PFSK-1 (cell line): ENCODE measurements around the gene NIT1.
A peak's percentile ranks its signal among the peaks of the same experiment; 100 is the strongest.

ENCODE experiments used
- FOXP2 ChIP-seq: optimal IDR thresholded peaks from 2 replicates; pipeline ENCODE3; 2011; ENCODE audit warnings: borderline replicate concordance, control low read depth, inconsistent platforms; ENCODE audit not compliant: insufficient read depth; ENCODE audit errors: extremely low read length, extremely low read depth
- POLR2AphosphoS5 ChIP-seq: IDR thresholded peaks from 2 replicates; pipeline ENCODE4 v1.6.1; 2012; ENCODE audit warnings: low read depth, mild to moderate bottlenecking, control low read depth, low read length, moderate library complexity
- REST ChIP-seq, 2 experiments: IDR thresholded peaks; 2 replicates each; pipeline versions ENCODE4 v1.6.1 to v1.8.0; 2011 to 2012; ENCODE audit warnings: low read depth in 2 of 2, low read length in 2 of 2, control low read depth in 1 of 2, inconsistent platforms in 1 of 2, mild to moderate bottlenecking in 1 of 2, moderate library complexity in 1 of 2; ENCODE audit not compliant: insufficient read depth in 1 of 2
- SIN3A ChIP-seq: IDR thresholded peaks from 2 replicates; pipeline ENCODE4 v1.6.1; 2012; ENCODE audit warnings: mild to moderate bottlenecking, low read length, moderate library complexity, borderline replicate concordance; ENCODE audit not compliant: insufficient read depth
- TAF1 ChIP-seq: IDR thresholded peaks from 2 replicates; pipeline ENCODE4 v1.6.1; 2012; ENCODE audit warnings: low read length, control low read depth, borderline replicate concordance; ENCODE audit not compliant: insufficient read depth

The NIT1 gene

DNA sequence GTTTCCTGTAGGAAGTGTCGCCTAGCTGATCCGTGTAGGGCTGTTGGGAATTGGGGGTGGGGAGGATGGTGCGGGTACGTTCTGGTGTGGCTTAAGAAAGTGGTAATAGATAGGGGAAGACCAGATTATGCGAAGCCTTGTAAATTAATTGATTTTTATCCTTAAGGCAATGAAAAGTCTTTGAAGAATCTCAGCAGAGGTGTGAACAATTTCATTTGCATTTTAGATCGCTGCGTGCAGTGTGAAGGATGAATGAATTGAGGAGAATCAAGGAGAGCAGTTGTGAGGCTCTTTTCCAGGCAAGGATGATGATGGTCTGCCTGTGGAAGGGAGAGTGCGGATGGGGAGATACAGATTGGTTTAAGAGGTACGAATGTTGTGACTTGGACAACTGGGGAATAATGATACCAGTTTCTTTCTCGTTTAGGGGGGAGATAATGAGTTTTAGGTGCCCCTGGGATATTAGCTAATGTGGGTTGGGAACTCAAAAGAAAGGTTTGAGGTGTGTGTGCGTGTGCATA lies 15.4 kb downstream of the NIT1 start:
- TF ChIP-seq POLR2AphosphoS5 (no peak), SIN3A (0 out of 2 replicates have a peak, but pooled peaks have one; percentile 59)

DNA sequence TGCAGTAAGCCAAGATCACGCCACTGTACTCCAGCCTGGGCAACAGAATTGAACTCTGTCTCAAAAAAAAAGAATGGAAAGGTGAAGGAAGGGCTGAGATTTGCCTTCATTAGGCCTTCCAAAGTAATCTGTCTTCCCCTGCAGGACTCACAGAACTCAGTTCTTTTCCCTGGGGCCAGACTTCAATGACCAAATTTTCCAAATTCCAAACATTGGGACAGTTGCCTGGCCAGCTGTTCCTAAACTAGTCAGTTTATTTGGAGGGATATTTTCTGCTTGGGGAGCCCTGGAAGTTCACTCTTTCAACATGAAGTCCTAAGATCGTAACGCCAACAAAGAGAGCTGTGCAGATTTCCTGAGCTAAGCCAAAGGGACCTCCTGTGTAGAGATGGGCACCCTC lies 20.0 kb downstream of the NIT1 start:
- TF ChIP-seq SIN3A (no peak), FOXP2 (no peak), REST (IDR thresholded peaks at IDR 0.05; ENCODE audit: insufficient read depth in 1 of 2, low read depth in 2 of 2, low read length in 2 of 2) (no peak), POLR2AphosphoS5 (no peak), TAF1 (no peak)

DNA sequence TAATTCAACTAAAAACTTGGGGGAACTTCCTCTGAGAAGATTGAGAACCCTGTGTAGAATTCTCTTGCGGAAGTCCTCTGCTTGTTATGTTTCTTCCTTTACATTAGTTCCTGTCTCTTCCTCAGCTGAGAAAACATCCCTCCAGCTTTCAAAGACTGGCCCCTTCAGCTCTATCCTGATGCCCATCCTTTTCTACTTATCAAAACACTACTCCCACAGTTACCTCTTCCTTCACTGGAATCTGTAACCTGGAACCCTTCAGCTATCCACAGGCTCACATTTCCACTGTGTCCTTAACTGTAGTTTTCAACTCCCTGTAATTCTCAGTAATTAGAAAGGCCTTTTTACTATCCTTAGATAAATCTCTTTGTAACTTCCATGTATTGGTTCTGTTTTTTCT lies 20.5 kb downstream of the NIT1 start:
- TF ChIP-seq REST (IDR thresholded peaks at IDR 0.05; ENCODE audit: insufficient read depth in 1 of 2, low read depth in 2 of 2, low read length in 2 of 2) (no peak), SIN3A (no peak), TAF1 (no peak), FOXP2 (no peak), POLR2AphosphoS5 (no peak)

DNA sequence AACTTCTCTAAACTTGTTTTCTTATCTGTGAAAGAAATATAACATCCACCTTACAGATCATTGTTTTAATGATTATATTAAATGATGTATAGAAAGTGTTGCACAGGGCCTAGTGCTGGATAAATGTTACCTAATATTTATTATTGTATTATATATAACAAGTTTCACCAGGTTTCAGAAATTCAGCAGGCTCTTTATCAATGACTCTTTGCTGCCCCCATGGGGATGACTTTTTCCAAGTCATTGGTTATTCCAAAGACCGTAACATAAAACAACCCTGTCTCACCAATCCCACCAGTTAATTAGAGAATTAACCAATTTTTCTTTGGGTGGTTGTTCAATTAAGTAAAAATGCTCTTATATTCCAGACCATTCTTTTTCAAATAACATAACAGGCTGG lies 21.9 kb downstream of the NIT1 start:
- TF ChIP-seq POLR2AphosphoS5 (no peak), SIN3A (no peak), FOXP2 (no peak), REST (IDR thresholded peaks at IDR 0.05; ENCODE audit: insufficient read depth in 1 of 2, low read depth in 2 of 2, low read length in 2 of 2) (no peak), TAF1 (no peak)

DNA sequence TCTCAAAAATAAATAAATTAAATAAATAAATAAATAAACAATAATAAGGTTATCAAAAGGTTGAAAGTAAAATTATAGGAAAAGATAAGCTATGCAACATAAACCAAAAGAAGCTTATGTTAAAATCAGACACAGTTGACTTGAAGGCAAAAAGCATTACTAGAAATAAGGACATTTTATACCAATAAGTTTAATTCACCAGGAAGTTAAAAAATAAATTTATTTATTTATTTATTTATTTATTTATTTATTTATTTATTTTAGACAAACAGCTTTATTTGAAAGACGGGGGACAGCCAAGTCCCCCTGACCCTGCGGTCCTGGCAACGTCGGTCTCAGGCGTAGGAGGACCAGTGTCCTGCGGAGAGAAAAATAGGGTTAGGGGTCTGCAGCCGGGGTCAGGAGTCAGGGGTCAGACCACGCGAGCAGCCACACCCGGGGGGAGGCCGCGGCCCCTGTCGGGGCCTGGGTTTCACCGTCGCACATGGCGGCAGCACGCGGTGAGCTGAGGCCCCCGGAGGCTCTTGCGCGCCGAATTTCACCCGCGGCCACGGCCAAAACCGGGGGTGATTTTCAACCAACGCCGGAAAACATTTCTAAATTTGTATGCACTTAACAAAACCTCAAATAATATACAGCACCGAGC lies 23.0 kb downstream of the NIT1 start:
- no peak for TF ChIP-seq POLR2AphosphoS5
- TF ChIP-seq REST (IDR thresholded peaks at IDR 0.05; ENCODE audit: insufficient read depth in 1 of 2, low read depth in 2 of 2, low read length in 2 of 2): no peak
- TF ChIP-seq FOXP2: no peak
- no peak for TF ChIP-seq TAF1
- no peak for TF ChIP-seq SIN3A
